Testis (tissue), 3 donors: Measurements from ENCODE around the gene MSRB1. TPM values are rescaled to one million over a fixed set of nuclear protein-coding genes. Genes with fewer than 3 reads are reported as not detected.

ENCODE experiments used
- DNase-seq: peaks from one replicate; pipeline ENCODE4 v3.0.0-alpha.2; 2019
- H3K27ac ChIP-seq, 2 donors: fragments of 200-600 bp; sonication (generic); one replicate each; pipeline ENCODE4 v1.5.1; 2019
- H3K27me3 ChIP-seq: fragments of 200-600 bp; sonication (generic); one replicate; pipeline ENCODE4 v1.5.1; 2019
- H3K36me3 ChIP-seq: fragments of 200-600 bp; sonication (generic); one replicate; pipeline ENCODE4 v1.5.1; 2017; ENCODE audit warnings: low read depth; ENCODE audit errors: missing control alignments
- H3K4me1 ChIP-seq: fragments of 200-600 bp; sonication (generic); one replicate; pipeline ENCODE4 v1.5.1; 2019
- H3K4me3 ChIP-seq, 2 donors: fragments of 200-600 bp; sonication (generic); one replicate each; pipeline ENCODE4 v1.5.1; 2017 to 2019
- H3K9me3 ChIP-seq: fragments of 200-600 bp; sonication (generic); one replicate; pipeline ENCODE4 v1.5.1; 2017
- POLR2A ChIP-seq: fragments of 450-650 bp; IDR thresholded peaks from one replicate; pipeline ENCODE4 v1.6.1; 2017; ENCODE audit warnings: antibody characterized with exemption, mild to moderate bottlenecking, moderate library complexity
- WGBS, 2 donors: methylation state at CpG; one replicate each; pipeline ENCODE4 v1.1.5; 2018; 5-methylcytosine and 5-hydroxymethylcytosine counted together
- intact Hi-C: fragments of 100-400 bp; cut with DNase I; formaldehyde crosslinking; loops from one replicate; pipeline ENCODE4 v1.15.1; 2023; ENCODE audit warnings: low total_unique reads
- polyA plus RNA-seq: library from polyadenylated mRNA; stranded (reverse); fragments of 350-450 nt; fragmentation: Illumina TruSeq; extraction: RNeasy Lipid Tissue Mini Kit (QIAGEN cat#74804); gene quantifications from one replicate; pipeline ENCODE4 v1.2.3, GENCODE V29; 2014; ENCODE audit warnings: low read depth, low replicate concordance; ENCODE audit not compliant: insufficient read depth
- total RNA-seq, 2 donors: library from RNA; depleted of rRNA; stranded (reverse); fragments of >200 nt; gene quantifications; one replicate each; pipeline ENCODE4 v1.2.3, GENCODE V29; 2016
- TF ChIP-seq, protein P1 (sequence below), 3 experiments: fragments of 450-650 bp in 2 of 3; fragments of 200-600 bp in 1 of 3; sonication (generic) in 1 of 3; IDR thresholded peaks; one replicate each; pipeline ENCODE4 v1.5.1; 2016 to 2019; ENCODE audit warnings: antibody characterized with exemption in 3 of 3, mild to moderate bottlenecking in 2 of 3, moderate library complexity in 1 of 3

MSRB1 gene
- total and polyA plus RNA-seq, 3 donors from 2014 or later, result 17.5 to 35.2 (median 19.8) TPM

DNA sequence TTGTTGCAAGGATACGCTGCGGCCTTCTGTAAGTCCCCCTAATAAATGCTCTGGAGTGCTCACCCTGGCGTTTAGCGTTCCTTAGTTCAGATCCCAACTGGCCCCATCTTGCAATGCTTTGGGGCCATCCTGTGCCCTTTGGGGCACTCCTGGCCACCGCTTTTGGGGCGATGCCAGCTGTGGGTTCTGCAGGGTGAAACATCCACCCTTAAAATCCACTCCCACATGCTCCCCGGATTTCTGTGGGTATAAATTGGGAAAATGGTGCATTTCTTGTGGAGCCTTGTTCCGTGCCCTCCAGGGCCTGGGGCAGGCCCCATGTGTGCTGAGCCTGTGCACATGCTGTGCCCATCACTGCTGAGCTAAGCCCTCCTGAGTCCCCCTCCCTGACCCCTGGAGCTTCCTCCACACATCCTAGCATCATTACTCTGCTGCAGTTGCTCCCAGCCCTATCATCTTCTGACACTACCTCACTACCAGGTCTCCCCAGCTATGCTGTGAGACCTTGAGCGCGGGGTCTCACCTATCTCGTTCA is 6.0 kb downstream of the MSRB1 start:
- no peaks in the 10 kb centered on the region for H3K36me3 ChIP-seq
- no peaks in the 10 kb centered on the region for H3K27me3 ChIP-seq
- H3K4me1 ChIP-seq, result peaks cover 4% of the 10 kb centered on the region
- WGBS, 2 donors, result 92 to 93% methylated on average over 11 of the region's 11 CpGs
- TF ChIP-seq, protein P1, sequence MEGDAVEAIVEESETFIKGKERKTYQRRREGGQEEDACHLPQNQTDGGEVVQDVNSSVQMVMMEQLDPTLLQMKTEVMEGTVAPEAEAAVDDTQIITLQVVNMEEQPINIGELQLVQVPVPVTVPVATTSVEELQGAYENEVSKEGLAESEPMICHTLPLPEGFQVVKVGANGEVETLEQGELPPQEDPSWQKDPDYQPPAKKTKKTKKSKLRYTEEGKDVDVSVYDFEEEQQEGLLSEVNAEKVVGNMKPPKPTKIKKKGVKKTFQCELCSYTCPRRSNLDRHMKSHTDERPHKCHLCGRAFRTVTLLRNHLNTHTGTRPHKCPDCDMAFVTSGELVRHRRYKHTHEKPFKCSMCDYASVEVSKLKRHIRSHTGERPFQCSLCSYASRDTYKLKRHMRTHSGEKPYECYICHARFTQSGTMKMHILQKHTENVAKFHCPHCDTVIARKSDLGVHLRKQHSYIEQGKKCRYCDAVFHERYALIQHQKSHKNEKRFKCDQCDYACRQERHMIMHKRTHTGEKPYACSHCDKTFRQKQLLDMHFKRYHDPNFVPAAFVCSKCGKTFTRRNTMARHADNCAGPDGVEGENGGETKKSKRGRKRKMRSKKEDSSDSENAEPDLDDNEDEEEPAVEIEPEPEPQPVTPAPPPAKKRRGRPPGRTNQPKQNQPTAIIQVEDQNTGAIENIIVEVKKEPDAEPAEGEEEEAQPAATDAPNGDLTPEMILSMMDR (IDR thresholded peaks at IDR 0.05), result no peak
- TF ChIP-seq POLR2A, result no peak
- H3K27ac ChIP-seq, result no peak overlapping the region
- DNase-seq, result no peak
- H3K4me3 ChIP-seq, result no peak overlapping the region
- H3K9me3 ChIP-seq, result no peaks in the 10 kb centered on the region
- intact Hi-C loops, result no loop called here

DNA sequence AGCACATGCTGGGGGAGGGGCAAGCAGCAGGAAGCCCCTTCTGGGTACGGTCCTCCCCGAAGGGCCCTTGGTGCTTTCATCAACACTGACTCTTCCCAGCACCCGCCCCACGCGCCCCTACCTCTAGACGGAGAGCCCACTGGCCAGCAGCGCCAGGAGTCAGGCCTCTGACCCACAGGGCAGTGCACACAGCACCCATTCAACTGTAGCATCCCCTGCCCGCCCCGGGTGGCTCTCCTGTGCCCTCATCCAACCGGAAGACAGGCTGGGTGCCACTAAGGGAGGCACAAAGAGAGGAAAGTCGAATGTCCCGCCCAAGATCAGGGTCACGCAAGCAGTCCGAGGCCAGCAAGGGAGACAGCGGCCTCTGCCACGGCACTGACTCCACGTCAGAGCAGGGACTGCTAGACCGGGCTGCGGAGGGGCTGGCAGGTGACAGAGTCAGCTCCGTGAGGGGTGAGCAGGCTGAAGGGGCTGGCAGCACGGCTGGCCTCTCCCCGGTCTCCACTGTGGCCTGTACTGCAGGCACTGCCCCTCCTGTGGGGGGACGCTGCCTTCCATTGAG is 9.8 kb downstream of the MSRB1 start:
- H3K4me3 ChIP-seq, result no peak overlapping the region
- H3K27ac ChIP-seq, result no peak overlapping the region
- no peak for DNase-seq
- intact Hi-C loops, result no loop called here
- no peaks in the 10 kb centered on the region for H3K27me3 ChIP-seq
- no peaks in the 10 kb centered on the region for H3K36me3 ChIP-seq
- H3K9me3 ChIP-seq, result no peaks in the 10 kb centered on the region
- 70 to 72% methylated on average over 16 to 23 of the region's 23 CpGs for WGBS, 2 donors
- TF ChIP-seq POLR2A, result no peak
- TF ChIP-seq, protein P1 (IDR thresholded peaks at IDR 0.05), result no peak
- no peaks in the 10 kb centered on the region for H3K4me1 ChIP-seq

DNA sequence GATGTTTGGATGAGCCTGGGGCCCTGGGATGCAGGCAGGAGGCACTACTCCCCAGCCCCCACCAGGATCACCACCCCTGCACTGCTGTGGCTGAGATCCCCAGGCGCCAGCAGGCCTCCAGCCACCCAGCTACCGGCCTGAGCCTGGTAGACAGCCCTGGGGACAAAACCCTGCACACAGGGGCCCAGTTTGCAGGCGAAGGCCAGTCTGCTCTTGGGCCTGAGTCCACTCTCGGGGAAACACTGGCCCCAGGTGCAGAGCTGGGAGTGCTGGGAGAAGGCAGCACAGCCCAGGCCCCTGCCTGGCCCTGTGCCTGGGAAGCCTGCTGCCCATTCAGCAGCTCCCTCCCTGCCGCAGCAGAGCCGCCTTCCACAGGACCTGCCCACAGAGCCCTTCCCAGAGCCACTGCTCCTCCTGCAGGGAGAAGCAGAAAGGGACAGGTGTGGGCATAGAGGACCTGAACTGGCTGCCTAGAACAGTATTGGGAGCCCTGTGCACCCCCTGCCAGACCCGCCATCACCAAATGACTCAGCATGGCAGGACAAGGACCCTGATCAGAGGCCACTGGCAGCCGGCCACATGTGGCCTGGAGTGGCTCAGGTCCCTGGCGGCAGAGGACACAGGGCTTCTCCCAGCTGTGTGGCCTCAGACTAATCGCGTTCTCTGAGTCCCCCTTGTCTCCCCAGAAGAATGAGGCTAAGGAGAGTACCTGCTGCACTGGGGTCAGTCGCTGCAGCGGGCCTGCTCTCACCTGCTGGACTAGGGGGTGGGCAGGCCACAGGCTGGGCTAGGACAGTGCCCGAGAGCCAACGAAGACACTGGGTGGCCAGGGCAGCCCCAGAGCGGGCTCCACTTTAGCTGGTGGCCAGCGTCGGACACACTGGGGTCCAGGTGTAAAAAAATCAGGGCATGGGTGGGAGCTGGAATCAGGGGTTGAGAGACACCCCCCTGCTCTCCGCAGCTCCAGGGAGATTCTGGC is 10.7 kb downstream of the MSRB1 start:
- intact Hi-C loops, result no loop called here
- DNase-seq, result peak; percentile 43
- Histone ChIP-seq H3K4me3 (no peak overlapping the region), H3K4me1 (no peaks in the 10 kb centered on the region), H3K27me3 (no peaks in the 10 kb centered on the region), H3K9me3 (no peaks in the 10 kb centered on the region), H3K27ac (no peak overlapping the region), H3K36me3 (no peaks in the 10 kb centered on the region)
- WGBS, 2 donors, result 76 to 86% methylated on average over 14 to 19 of the region's 19 CpGs
- no peak for TF ChIP-seq POLR2A
- TF ChIP-seq, protein P1 (IDR thresholded peaks at IDR 0.05), result no peak

DNA sequence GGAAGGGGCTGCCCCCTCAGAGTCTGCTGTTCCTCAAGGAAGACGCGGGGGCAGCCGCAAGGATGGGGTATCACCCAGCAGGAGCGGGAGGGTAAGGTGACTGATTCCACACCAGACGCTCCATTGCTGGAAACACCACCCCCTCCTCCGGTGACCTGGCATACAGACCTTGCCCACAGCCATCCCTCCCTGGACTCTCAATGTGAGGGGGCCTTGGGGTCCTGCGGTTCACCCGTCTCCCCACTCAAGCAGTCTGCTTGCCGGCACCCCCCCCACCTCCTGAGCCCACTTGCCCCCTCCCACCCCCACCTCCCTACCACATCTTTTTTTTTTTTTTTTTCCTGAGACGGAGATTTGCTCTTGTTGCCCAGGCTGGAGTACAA is 12.7 kb downstream of the MSRB1 start:
- no peak for TF ChIP-seq POLR2A
- TF ChIP-seq, protein P1 (IDR thresholded peaks at IDR 0.05), result no peak
- 59 to 75% methylated on average over 4 to 10 of the region's 10 CpGs for WGBS, 2 donors
- H3K4me3 ChIP-seq, result peak overlapping the region; percentile 56 to 72
- DNase-seq, result no peak
- no peak overlapping the region for H3K27ac ChIP-seq
- H3K4me1 ChIP-seq, result no peaks in the 10 kb centered on the region
- H3K9me3 ChIP-seq, result no peaks in the 10 kb centered on the region
- no peaks in the 10 kb centered on the region for H3K36me3 ChIP-seq
- no peaks in the 10 kb centered on the region for H3K27me3 ChIP-seq
- intact Hi-C loops, result no loop called here
